Left cardiac atrium (tissue), 4 donors: ENCODE data around the gene MYORG. TPM values are rescaled to one million over a fixed set of nuclear protein-coding genes. Genes with fewer than 3 reads are reported as not detected.

Experiments
- ATAC-seq, 2 donors: fragments of 200-7000 bp; cut with Tn5 transposase; one replicate each; pipeline ENCODE4 v1.9.1; 2020; ENCODE audit warnings: mild to moderate bottlenecking in 2 of 2, moderate library complexity in 2 of 2
- DNase-seq: peaks from one replicate; pipeline ENCODE4 v3.0.0-alpha.2; 2020
- intact Hi-C, 2 donors: fragments of 100-400 bp; cut with DNase I; formaldehyde crosslinking; loops; one replicate each; pipeline versions ENCODE4 v1.14.1 to v1.15.1; 2022 to 2023
- total RNA-seq, 2 donors: library from RNA; stranded (reverse); fragmentation: NEBNext Ultra II Directional; extraction: Animal tissue kit (Norgen Biotek cat#: 25700); gene quantifications; one replicate each; pipeline ENCODE4 v1.2.1, GENCODE V29; 2021
- donor health status: DM: no; HTN: yes; CAD: no.
- donor health status: DM: no; HTN: yes; CAD: no; lungs with severe emphysema.
- donor health status: DM: yes; HTN: yes; CAD: no.
- donor health status: Dilated cardiomyopathy.

Gene MYORG
- total RNA-seq, 2 donors from 2014 or later: 5.5 to 6.0 TPM

GRCh38 chr9:34318163-34318790 is 58.4 kb downstream of the MYORG start:
- no peak for DNase-seq
- intact Hi-C loops: no loop called here
- ATAC-seq: no peak

GRCh38 chr9:34317436-34317835 is 59.3 kb downstream of the MYORG start:
- DNase-seq (no peak), ATAC-seq (no peak)
- intact Hi-C loops: no loop called here

Other genes starting within 250 kb of the MYORG start
- 10 to 100 TPM; 39.9 to 46.0 TPM for gene UBAP1, start 197.9 kb downstream of the MYORG start, total RNA-seq
- gene KIF24, start 47.6 kb downstream of the MYORG start, total RNA-seq: under 1 TPM; 0.34 to 0.59 TPM
- 10 to 100 TPM; 15.8 to 22.4 TPM for gene NUDT2, start 47.3 kb downstream of the MYORG start, total RNA-seq
- 10 to 100 TPM; 22.7 to 27.9 TPM for gene FAM219A, start 81.7 kb upstream of the MYORG start, total RNA-seq
- gene DNAI1, start 81.9 kb upstream of the MYORG start, total RNA-seq: under 1 TPM in 1 of 2 donors, not detected in 1; 0.29 TPM
- under 1 TPM; 0.56 to 0.60 TPM for gene ENHO, start 146.1 kb upstream of the MYORG start, total RNA-seq
- gene CNTFR, start 212.8 kb upstream of the MYORG start, total RNA-seq: 10 to 100 TPM; 21.3 to 45.3 TPM
- 10 to 100 TPM; 20.8 to 27.8 TPM for gene RPP25L, start 235.2 kb upstream of the MYORG start, total RNA-seq
- gene DCTN3, start 243.6 kb upstream of the MYORG start, total RNA-seq: 100 to 1,000 TPM in 1 of 2 donors, 10 to 100 TPM in 1; 93.6 to 109 TPM